HepG2 (cell line): ENCODE measurements around the gene RABGAP1L. TPM values are rescaled to one million over a fixed set of nuclear protein-coding genes. Genes with fewer than 3 reads are reported as not detected.

ENCODE experiments used
- AKNA ChIP-seq: sonication (generic); formaldehyde crosslinking; IDR thresholded peaks from 2 replicates; pipeline ENCODE4 v1.4.0; 2020; ENCODE audit warnings: missing genetic modification reagents, borderline replicate concordance
- CBFB ChIP-seq: sonication (generic); formaldehyde crosslinking; IDR thresholded peaks from 2 replicates; pipeline ENCODE4 v1.4.0; 2020; ENCODE audit warnings: missing genetic modification reagents
- HDAC2 ChIP-seq: sonication (generic); formaldehyde crosslinking; IDR thresholded peaks from 2 replicates; pipeline ENCODE4 v1.4.0; 2020; ENCODE audit warnings: missing genetic modification reagents
- MAX ChIP-seq: IDR thresholded peaks from 2 replicates; pipeline ENCODE4 v1.6.1; 2012; ENCODE audit warnings: inconsistent platforms
- MNT ChIP-seq: fragments of 450-650 bp; IDR thresholded peaks from 2 replicates; pipeline ENCODE4 v1.6.1; 2016
- NFE2L1 ChIP-seq: sonication (generic); formaldehyde crosslinking; IDR thresholded peaks from 2 replicates; pipeline ENCODE4 v1.4.0; 2020; ENCODE audit warnings: missing genetic modification reagents, mild to moderate bottlenecking, borderline replicate concordance
- PRPF4 ChIP-seq: fragments of 200-400 bp; formaldehyde crosslinking; IDR thresholded peaks from 2 replicates; pipeline ENCODE4 v1.6.1; 2016; ENCODE audit warnings: low read length, low read depth; ENCODE audit not compliant: poor library complexity, severe bottlenecking
- RFXANK ChIP-seq: IDR thresholded peaks from 2 replicates; pipeline ENCODE4 v1.6.1; 2016
- SMAD3 ChIP-seq: sonication (generic); formaldehyde crosslinking; IDR thresholded peaks from 2 replicates; pipeline ENCODE4 v1.4.0; 2020; ENCODE audit warnings: missing genetic modification reagents
- SRSF9 ChIP-seq: fragments of 200-400 bp; formaldehyde crosslinking; IDR thresholded peaks from 2 replicates; pipeline ENCODE4 v1.6.1; 2018; ENCODE audit warnings: borderline replicate concordance, mild to moderate bottlenecking, low read depth, low read length; ENCODE audit not compliant: insufficient read depth, poor library complexity, severe bottlenecking
- ZFP36L2 ChIP-seq: sonication (generic); formaldehyde crosslinking; IDR thresholded peaks from 2 replicates; pipeline ENCODE4 v1.4.0; 2020; ENCODE audit warnings: missing genetic modification reagents
- ZNF138 ChIP-seq: sonication (generic); formaldehyde crosslinking; IDR thresholded peaks from 2 replicates; pipeline ENCODE4 v1.5.0; 2020; ENCODE audit warnings: mild to moderate bottlenecking, low read depth, missing genetic modification reagents
- ZNF224 ChIP-seq: sonication (generic); formaldehyde crosslinking; IDR thresholded peaks from 2 replicates; pipeline ENCODE4 v1.5.0; 2020; ENCODE audit warnings: mild to moderate bottlenecking, missing genetic modification reagents
- ZNF326 ChIP-seq: sonication (generic); formaldehyde crosslinking; IDR thresholded peaks from 2 replicates; pipeline ENCODE4 v1.4.0; 2020; ENCODE audit warnings: missing genetic modification reagents, borderline replicate concordance
- ZNF441 ChIP-seq: sonication (generic); formaldehyde crosslinking; IDR thresholded peaks from 2 replicates; pipeline ENCODE4 v1.7.0; 2021; ENCODE audit warnings: missing genetic modification reagents, borderline replicate concordance
- ZNF549 ChIP-seq: sonication (generic); formaldehyde crosslinking; IDR thresholded peaks from 2 replicates; pipeline ENCODE4 v1.5.0; 2020; ENCODE audit warnings: missing genetic modification reagents
- ZNF577 ChIP-seq: sonication (generic); formaldehyde crosslinking; IDR thresholded peaks from 2 replicates; pipeline ENCODE4 v1.4.0; 2020; ENCODE audit warnings: mild to moderate bottlenecking, low read depth, missing genetic modification reagents, borderline replicate concordance
- ZNF709 ChIP-seq: sonication (generic); formaldehyde crosslinking; IDR thresholded peaks from 2 replicates; pipeline ENCODE4 v1.5.0; 2020; ENCODE audit warnings: mild to moderate bottlenecking, missing genetic modification reagents
- ZNF747 ChIP-seq: sonication (generic); formaldehyde crosslinking; IDR thresholded peaks from 2 replicates; pipeline ENCODE4 v1.8.1; 2023; ENCODE audit warnings: missing genetic modification reagents, mild to moderate bottlenecking, borderline replicate concordance
- ZSCAN30 ChIP-seq: sonication (generic); formaldehyde crosslinking; IDR thresholded peaks from 2 replicates; pipeline ENCODE4 v1.5.0; 2020; ENCODE audit warnings: mild to moderate bottlenecking, missing genetic modification reagents
- polyA plus RNA-seq, 8 experiments: library from polyadenylated mRNA; depleted of rRNA in 3 of 8; stranded (reverse) in 7 of 8; unstranded in 1 of 8; fragments of >200 nt; fragmentation: Illumina TruSeq in 4 of 8; extraction: Trizol in 4 of 8; gene quantifications; 2 replicates each; pipeline versions ENCODE4 v1.2.1 to v1.2.3, GENCODE V29; 2011 to 2016; ENCODE audit warnings: low read depth in 4 of 8, missing spikeins in 1 of 8, mixed read lengths in 1 of 8; ENCODE audit not compliant: insufficient read depth in 1 of 8
- total RNA-seq, 5 experiments: library from RNA; depleted of rRNA; stranded (reverse); fragments of >200 nt; fragmentation: Illumina TruSeq; extraction: Trizol; gene quantifications; 2 replicates each; pipeline ENCODE4 v1.2.3, GENCODE V29; 2016; ENCODE audit warnings: low read depth in 1 of 5
- TF ChIP-seq, protein P1 (sequence below): sonication (generic); formaldehyde crosslinking; IDR thresholded peaks from 2 replicates; pipeline ENCODE4 v1.4.0; 2020; ENCODE audit warnings: low read depth, mild to moderate bottlenecking, missing genetic modification reagents
- TF ChIP-seq, protein P2 (sequence below): sonication (generic); formaldehyde crosslinking; IDR thresholded peaks from 2 replicates; pipeline ENCODE4 v1.4.0; 2020; ENCODE audit warnings: missing genetic modification reagents

The RABGAP1L gene
- total and polyA plus RNA-seq, 2 of the 13 experiments (the other 11 are each of a cell fraction or from before 2014, with no cell fraction given) = 7.9 to 22.6 TPM

GRCh38 chr1:174999936-175000696 is 840.8 kb downstream of the RABGAP1L start, which contains the start of gene CACYBP (continued):
- TF ChIP-seq AKNA (CRISPR knock-in tag) = no peak; the same call in 1 of the 2 replicates
- TF ChIP-seq ZNF138 (CRISPR knock-in tag) = peak; percentile 92
- no peak for TF ChIP-seq MNT
- no peak for TF ChIP-seq ZNF326 (CRISPR knock-in tag)
- no peak for TF ChIP-seq SRSF9
- no peak for TF ChIP-seq HDAC2
- TF ChIP-seq ZNF709 (CRISPR knock-in tag) = peak; percentile 92
- TF ChIP-seq, protein P1, sequence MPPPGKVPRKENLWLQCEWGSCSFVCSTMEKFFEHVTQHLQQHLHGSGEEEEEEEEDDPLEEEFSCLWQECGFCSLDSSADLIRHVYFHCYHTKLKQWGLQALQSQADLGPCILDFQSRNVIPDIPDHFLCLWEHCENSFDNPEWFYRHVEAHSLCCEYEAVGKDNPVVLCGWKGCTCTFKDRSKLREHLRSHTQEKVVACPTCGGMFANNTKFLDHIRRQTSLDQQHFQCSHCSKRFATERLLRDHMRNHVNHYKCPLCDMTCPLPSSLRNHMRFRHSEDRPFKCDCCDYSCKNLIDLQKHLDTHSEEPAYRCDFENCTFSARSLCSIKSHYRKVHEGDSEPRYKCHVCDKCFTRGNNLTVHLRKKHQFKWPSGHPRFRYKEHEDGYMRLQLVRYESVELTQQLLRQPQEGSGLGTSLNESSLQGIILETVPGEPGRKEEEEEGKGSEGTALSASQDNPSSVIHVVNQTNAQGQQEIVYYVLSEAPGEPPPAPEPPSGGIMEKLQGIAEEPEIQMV (CRISPR knock-in tag) = peak; percentile 73; the same call in 1 of the 2 replicates
- no peak for TF ChIP-seq CBFB (CRISPR knock-in tag)
- no peak for TF ChIP-seq ZNF549 (CRISPR knock-in tag)
- no peak for TF ChIP-seq RFXANK (CRISPR knock-in tag)
- peak; percentile 14; the same call in 1 of the 2 replicates for TF ChIP-seq ZNF441
- peak; percentile 97 for TF ChIP-seq ZNF747 (CRISPR knock-in tag)
- TF ChIP-seq MAX = peak; percentile 97
- TF ChIP-seq, protein P2, sequence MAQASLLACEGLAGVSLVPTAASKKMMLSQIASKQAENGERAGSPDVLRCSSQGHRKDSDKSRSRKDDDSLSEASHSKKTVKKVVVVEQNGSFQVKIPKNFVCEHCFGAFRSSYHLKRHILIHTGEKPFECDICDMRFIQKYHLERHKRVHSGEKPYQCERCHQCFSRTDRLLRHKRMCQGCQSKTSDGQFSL = peak; percentile 45; the same call in 1 of the 2 replicates
- no peak for TF ChIP-seq ZSCAN30 (CRISPR knock-in tag)
- no peak for TF ChIP-seq NFE2L1 (CRISPR knock-in tag)
- TF ChIP-seq SMAD3 (CRISPR knock-in tag) = no peak
- TF ChIP-seq ZNF577 (CRISPR knock-in tag) = no peak
- TF ChIP-seq PRPF4 = no peak
- TF ChIP-seq ZNF224 (CRISPR knock-in tag) = peak; percentile 90; the same call in 1 of the 2 replicates
- no peak for TF ChIP-seq ZFP36L2 (CRISPR knock-in tag)
